Brain microvascular endothelial cell (primary cell): Measurements from ENCODE around the gene TTC22.

Experiments
- DNase-seq: peaks from one replicate; pipeline ENCODE4 v3.0.0-alpha.2; 2020
- H3K27ac ChIP-seq: fragments of 250-450 bp; sonication (Bioruptor Pico); 2 replicates; pipeline ENCODE4 v1.5.1; 2020; ENCODE audit warnings: mild to moderate bottlenecking, moderate library complexity
- H3K27me3 ChIP-seq: fragments of 250-450 bp; sonication (Bioruptor Pico); replicated peaks from 2 replicates; pipeline ENCODE4 v1.5.1; 2020; ENCODE audit warnings: mild to moderate bottlenecking
- H3K36me3 ChIP-seq: fragments of 250-450 bp; sonication (Bioruptor Pico); replicated peaks from 2 replicates; pipeline ENCODE4 v1.5.1; 2020; ENCODE audit warnings: mild to moderate bottlenecking
- H3K4me3 ChIP-seq: 2 replicates; pipeline ENCODE4 v1.5.1; 2011; ENCODE audit warnings: low read depth, mild to moderate bottlenecking, control low read depth, low read length, moderate library complexity
- CTCF ChIP-seq: IDR thresholded peaks from 2 replicates; pipeline ENCODE4 v1.5.1; 2011; ENCODE audit warnings: low read depth, mild to moderate bottlenecking, moderate library complexity, low read length, control low read depth, inconsistent platforms; ENCODE audit errors: missing control alignments
- in situ Hi-C: cut with HindIII; loops from 2 replicates; pipeline ENCODE4 v1.10.0; 2017; ENCODE audit warnings: low sequenced_read_pairs, low pct_ligation_motif_present

Gene TTC22

GRCh38 chr1:54808443-54809207 is 7.5 kb upstream of the TTC22 start:
- no peak overlapping the region for H3K4me3 ChIP-seq
- peak; percentile 64 for TF ChIP-seq CTCF
- H3K36me3 ChIP-seq = no peaks in the 10 kb centered on the region
- no peaks in the 10 kb centered on the region for H3K27me3 ChIP-seq
- in situ Hi-C loops = no loop called here
- H3K27ac ChIP-seq = no peak overlapping the region
- DNase-seq = no peak

- no peak for TF ChIP-seq CTCF
- Histone ChIP-seq H3K4me3 (no peak overlapping the region), H3K27ac (no peak overlapping the region), H3K27me3 (no peaks in the 10 kb centered on the region), H3K36me3 (no peaks in the 10 kb centered on the region)
- in situ Hi-C loops = no loop called here
- DNase-seq = no peak
Observed at GRCh38 chr1:54807756-54808155, 6.6 kb upstream of the TTC22 start.

- H3K27ac ChIP-seq = no peak overlapping the region
- H3K4me3 ChIP-seq = no peak overlapping the region
- no peak for TF ChIP-seq CTCF
- DNase-seq = no peak
- H3K36me3 ChIP-seq = no peaks in the 10 kb centered on the region
- in situ Hi-C loops = no loop called here
- H3K27me3 ChIP-seq = no peaks in the 10 kb centered on the region
Observed at GRCh38 chr1:54806931-54807611, 5.9 kb upstream of the TTC22 start.

GRCh38 chr1:54805981-54806381 is 4.9 kb upstream of the TTC22 start:
- Histone ChIP-seq H3K36me3 (no peaks in the 10 kb centered on the region), H3K27me3 (peaks cover 10% of the 10 kb centered on the region), H3K4me3 (no peak overlapping the region), H3K27ac (no peak overlapping the region)
- TF ChIP-seq CTCF = no peak
- in situ Hi-C loops = no loop called here
- DNase-seq = no peak

- in situ Hi-C loops = no loop called here
- no peak for DNase-seq
- Histone ChIP-seq H3K36me3 (no peaks in the 10 kb centered on the region), H3K4me3 (no peak overlapping the region), H3K27ac (no peak overlapping the region), H3K27me3 (peaks cover 15% of the 10 kb centered on the region)
- TF ChIP-seq CTCF = no peak
Observed at GRCh38 chr1:54805466-54805865, 4.3 kb upstream of the TTC22 start.
